Stimulated activated CD4-positive, alpha-beta T cell treated with anti-CD3 and anti-CD28 coated beads, Interleukin-2, amount 100 ng/mL, for 24 hours (primary cell): ENCODE results near the gene HOXA6.
A peak's percentile ranks its signal among the peaks of the same experiment; 100 is the strongest.

Source experiments
- DNase-seq, 2 donors: peaks; one replicate each; pipeline ENCODE4 v3.0.0-alpha.2; 2020

The HOXA6 gene

GRCh38 chr7:27095897-27096767 is 51.4 kb downstream of the HOXA6 start, which contains the start of gene HOXA1:
Gene HOXA1 (minus strand): TSS chr7:27096000. CDS start chr7:27095912, 88 bp downstream.
- DNase-seq: peak; percentile 69 to 75
